Endothelial cell of umbilical vein (primary cell): Measurements from ENCODE around the gene SNX30. TPM values are rescaled to one million over a fixed set of nuclear protein-coding genes. Genes with fewer than 3 reads are reported as not detected.

Experiments used
- BruUV-seq: library from RNA; stranded (reverse); fragments of 400-500 nt; replicated peaks from 2 replicates; lab custom pipeline; 2021; lab: Mats Ljungman, UMichigan
- CTCF ChIA-PET: fragments of 300-600, 350-600 bp; sonication (Branson Sonifier 250); formaldehyde crosslinking; loops from one replicate; lab custom pipeline; 2021; ENCODE audit warnings: antibody characterized with exemption, inconsistent platforms; lab: Charles Lee
- POLR2A ChIA-PET: fragments of 300-600, 350-600 bp; sonication (Branson Sonifier 250); formaldehyde crosslinking; loops from one replicate; lab custom pipeline; 2021; ENCODE audit warnings: antibody characterized with exemption, inconsistent platforms; lab: Charles Lee
- DNase-seq: peaks from one replicate; pipeline ENCODE4 v3.0.0-alpha.2; 2011; ENCODE audit warnings: low read depth, low spot score
- FAIRE-seq: peaks from 2 replicates; lab custom pipeline; 2011; peaks lifted over from hg19 to GRCh38; lab: Jason Lieb, UNC
- H2AFZ ChIP-seq: 2 replicates; pipeline ENCODE4 v1.6.0; 2012; ENCODE audit warnings: low read depth, low read length, control low read depth, inconsistent platforms
- H3K27ac ChIP-seq: 2 replicates; pipeline ENCODE4 v1.5.1; 2011; ENCODE audit warnings: low read depth, mild to moderate bottlenecking, control low read depth, low read length, moderate library complexity; ENCODE audit not compliant: insufficient read depth
- H3K27me3 ChIP-seq, 2 experiments: 2 replicates each; pipeline versions ENCODE4 v1.6.0 to v1.6.1; 2011; ENCODE audit warnings: low read length in 2 of 2, mixed read lengths in 1 of 2; ENCODE audit not compliant: control insufficient read depth in 2 of 2, insufficient read depth in 2 of 2
- H3K36me3 ChIP-seq, 2 experiments: 2 replicates in 1 of 2; 3 replicates in 1 of 2; pipeline ENCODE4 v1.5.1; 2011; ENCODE audit warnings: low read length in 2 of 2, mild to moderate bottlenecking in 1 of 2, moderate library complexity in 1 of 2; ENCODE audit not compliant: control insufficient read depth in 2 of 2, insufficient read depth in 2 of 2; ENCODE audit errors: extremely low read depth in 1 of 2
- H3K4me1 ChIP-seq: 3 replicates; pipeline ENCODE4 v1.5.1; 2011; ENCODE audit warnings: mild to moderate bottlenecking, low read length; ENCODE audit not compliant: control insufficient read depth, insufficient read depth; ENCODE audit errors: extremely low read depth
- H3K4me2 ChIP-seq: 2 replicates; pipeline ENCODE4 v1.6.1; 2011; ENCODE audit warnings: low read length, control low read depth, mixed read lengths; ENCODE audit not compliant: insufficient read depth
- H3K4me3 ChIP-seq, 3 experiments: fragments of 200-600 bp in 1 of 3; sonication (generic), shearing (Covaris generic) in 1 of 3; replicated peaks in 1 of 3; 2 replicates each; pipeline ENCODE4 v1.5.1; 2011 to 2016; ENCODE audit warnings: control low read depth in 3 of 3, low read length in 3 of 3, mild to moderate bottlenecking in 2 of 3, inconsistent platforms in 1 of 3, low read depth in 1 of 3, moderate library complexity in 1 of 3; ENCODE audit not compliant: insufficient read depth in 1 of 3
- H3K79me2 ChIP-seq: 2 replicates; pipeline ENCODE4 v1.6.0; 2012; ENCODE audit warnings: low read length, inconsistent platforms; ENCODE audit not compliant: control insufficient read depth, insufficient read depth
- H3K9ac ChIP-seq: replicated peaks from 2 replicates; pipeline ENCODE3; 2011; ENCODE audit warnings: low read length, control low read depth; ENCODE audit not compliant: insufficient read depth; ENCODE audit errors: extremely low read depth
- H3K9me1 ChIP-seq: replicated peaks from 3 replicates; pipeline ENCODE4 v1.6.0; 2011; ENCODE audit warnings: mild to moderate bottlenecking, low read length; ENCODE audit not compliant: control insufficient read depth, insufficient read depth; ENCODE audit errors: extremely low read depth
- H3K9me3 ChIP-seq: replicated peaks from 2 replicates; pipeline ENCODE4 v1.5.1; 2012; ENCODE audit warnings: low read length, inconsistent platforms; ENCODE audit not compliant: control insufficient read depth, insufficient read depth
- H4K20me1 ChIP-seq: replicated peaks from 2 replicates; pipeline ENCODE3; 2011; ENCODE audit warnings: mild to moderate bottlenecking, low read length; ENCODE audit not compliant: control insufficient read depth, insufficient read depth; ENCODE audit errors: extremely low read depth
- CTCF ChIP-seq, 2 donors: IDR thresholded peaks; 1 replicate in 1 of 2; 2 replicates in 1 of 2; pipeline ENCODE4 v1.5.1; 2011; ENCODE audit warnings: low read length in 2 of 2, mild to moderate bottlenecking in 2 of 2, moderate library complexity in 2 of 2, control low read depth in 1 of 2, inconsistent platforms in 1 of 2, low read depth in 1 of 2; ENCODE audit not compliant: insufficient read depth in 1 of 2; ENCODE audit errors: extremely low read depth in 1 of 2
- EZH2 ChIP-seq: IDR thresholded peaks from 2 replicates; pipeline ENCODE4 v1.6.1; 2012; ENCODE audit warnings: borderline replicate concordance, low read depth, mild to moderate bottlenecking, moderate library complexity, low read length, inconsistent platforms; ENCODE audit not compliant: severe bottlenecking
- FOS ChIP-seq: IDR thresholded peaks from 2 replicates; pipeline ENCODE4 v1.6.1; 2011; ENCODE audit warnings: mild to moderate bottlenecking, low read length, moderate library complexity, borderline replicate concordance; ENCODE audit not compliant: insufficient read depth
- GATA2 ChIP-seq: IDR thresholded peaks from 2 replicates; pipeline ENCODE4 v1.7.0; 2011; ENCODE audit warnings: low read depth, mild to moderate bottlenecking, moderate library complexity, mixed read lengths, low read length; ENCODE audit not compliant: insufficient read length, insufficient read depth
- JUN ChIP-seq: IDR thresholded peaks from 2 replicates; pipeline ENCODE4 v1.6.1; 2011; ENCODE audit warnings: borderline replicate concordance, low read depth; ENCODE audit not compliant: insufficient read length, insufficient read depth
- MYC ChIP-seq: IDR thresholded peaks from one replicate; pipeline ENCODE4 v1.6.1; 2011; ENCODE audit warnings: mild to moderate bottlenecking, low read depth, low read length
- POLR2A ChIP-seq: IDR thresholded peaks from 2 replicates; pipeline ENCODE4 v1.6.1; 2012; ENCODE audit warnings: low read depth, mild to moderate bottlenecking, control low read depth, low read length
- POLR2AphosphoS5 ChIP-seq: IDR thresholded peaks from 2 replicates; pipeline ENCODE4 v1.6.1; 2012; ENCODE audit warnings: low read depth, mild to moderate bottlenecking, control low read depth, low read length, moderate library complexity; ENCODE audit not compliant: insufficient read depth
- dilution Hi-C: fragments of 300-500 bp; cut with MboI; formaldehyde crosslinking; loops from one replicate; pipeline ENCODE4 v1.15.0; 2019; ENCODE audit warnings: low sequenced_read_pairs; ENCODE audit not compliant: extremely low pct_ligation_motif_present
- intact Hi-C: fragments of 100-400 bp; cut with micrococcal nuclease; formaldehyde crosslinking; loops from one replicate; pipeline ENCODE4 v1.10.0; 2022
- polyA plus RNA-seq, 4 experiments: library from polyadenylated mRNA; depleted of rRNA in 3 of 4; stranded (reverse) in 3 of 4; unstranded in 1 of 4; fragments of >200 nt; gene quantifications; 2 replicates each; pipeline versions ENCODE4 v1.2.1 to v1.2.3, GENCODE V29; 2011 to 2012; ENCODE audit warnings: missing spikeins in 1 of 4
- total RNA-seq: library from RNA; stranded (reverse); gene quantifications from 2 replicates; pipeline ENCODE4 v1.2.3, GENCODE V29; 2021

SNX30 gene
- total and polyA plus RNA-seq, 2 donors (not counting 3 experiments of a cell fraction or from before 2014, with no cell fraction given) = 2.8 to 6.3 TPM

DNA sequence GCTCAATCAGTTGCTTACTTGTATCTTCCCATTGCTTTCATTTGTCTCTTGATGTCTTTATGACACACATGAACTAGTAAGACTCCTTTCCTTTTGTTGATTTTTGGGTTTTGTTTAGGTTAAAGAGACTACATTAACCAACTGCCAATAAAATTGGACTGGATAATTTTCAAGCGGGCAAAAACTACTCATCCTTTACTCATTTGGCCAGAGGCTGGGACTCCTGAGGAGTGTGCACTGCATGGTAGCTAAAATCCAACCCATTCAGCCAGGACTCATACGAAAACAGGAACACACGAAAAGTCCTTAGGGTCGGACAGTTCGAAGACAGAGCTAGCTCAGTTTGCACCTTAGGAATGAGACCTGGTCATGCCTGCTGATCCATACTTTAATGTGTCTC is 134.2 kb downstream of the SNX30 start:
- intact Hi-C loops = no loop called here
- no peaks in the 10 kb centered on the region for H3K36me3 ChIP-seq
- TF ChIP-seq POLR2AphosphoS5 (no peak), CTCF (IDR thresholded peaks at IDR 0.05; ENCODE audit: extremely low read depth in 1 of 2, insufficient read depth in 1 of 2, low read depth in 1 of 2, low read length in 2 of 2) (no peak), FOS (no peak), MYC (no peak), GATA2 (no peak), EZH2 (no peak), POLR2A (no peak), JUN (no peak)
- no TSS peak for BruUV-seq
- ChIA-PET POLR2A (no interaction called here), CTCF (interaction anchor here (0.6 to 2.0 kb wide), 6 partner anchors 10 to 65 kb away, joined by 3 to 15 read pairs (median 6); no protein-coding TSS in a partner anchor)
- peaks cover 2 to 6% of the 10 kb centered on the region in 2 experiments for H3K27me3 ChIP-seq
- no peaks in the 10 kb centered on the region for H3K79me2 ChIP-seq
- no peaks in the 10 kb centered on the region for H3K4me1 ChIP-seq
- no peak overlapping the region for H3K27ac ChIP-seq
- H2AFZ ChIP-seq = no peak overlapping the region
- no peaks in the 10 kb centered on the region for H3K9me3 ChIP-seq
- no peak overlapping the region for H3K4me2 ChIP-seq
- no peaks in the 10 kb centered on the region for H4K20me1 ChIP-seq
- dilution Hi-C loops = no loop called here
- H3K9ac ChIP-seq = no peak overlapping the region
- no peaks in the 10 kb centered on the region for H3K9me1 ChIP-seq
- DNase-seq (no peak), FAIRE-seq (no peak)
- H3K4me3 ChIP-seq = no peak overlapping the region
